Sigmoid colon (tissue), 7 donors: ENCODE measurements around the gene CTNND2. TPM values are rescaled to one million over a fixed set of nuclear protein-coding genes. Genes with fewer than 3 reads are reported as not detected.

Source experiments
- DNase-seq: peaks from one replicate; pipeline ENCODE4 v3.0.0-alpha.2; 2019
- H3K27ac ChIP-seq, 4 donors: fragments of 200-600 bp; sonication (generic); one replicate each; pipeline ENCODE4 v1.5.1; 2016 to 2019; ENCODE audit warnings: mild to moderate bottlenecking in 1 of 4
- H3K27me3 ChIP-seq, 3 donors: fragments of 200-600 bp; sonication (generic); one replicate each; pipeline ENCODE4 v1.5.1; 2019; ENCODE audit warnings: mild to moderate bottlenecking in 1 of 3
- H3K36me3 ChIP-seq, 4 donors: fragments of 200-600 bp; sonication (generic); one replicate each; pipeline ENCODE4 v1.5.1; 2016 to 2019
- H3K4me1 ChIP-seq, 4 donors: fragments of 200-600 bp; sonication (generic); one replicate each; pipeline ENCODE4 v1.5.1; 2017 to 2019
- H3K4me3 ChIP-seq, 4 donors: fragments of 200-600 bp; sonication (generic); one replicate each; pipeline ENCODE4 v1.5.1; 2017 to 2019; ENCODE audit warnings: mild to moderate bottlenecking in 2 of 4, moderate library complexity in 1 of 4
- H3K9me3 ChIP-seq, 4 donors: fragments of 200-600 bp in 3 of 4; sonication (generic) in 3 of 4; one replicate each; pipeline versions ENCODE4 v1.5.1 to v1.6.1; 2013 to 2019
- EP300 ChIP-seq, 4 donors: sonication (generic); formaldehyde crosslinking; IDR thresholded peaks; one replicate each; pipeline ENCODE4 v1.6.1; 2017; ENCODE audit warnings: antibody characterized with exemption in 4 of 4
- POLR2A ChIP-seq, 2 donors: fragments of 450-650 bp; IDR thresholded peaks; one replicate each; pipeline ENCODE4 v1.6.1; 2016; ENCODE audit warnings: antibody characterized with exemption in 2 of 2, mild to moderate bottlenecking in 2 of 2, moderate library complexity in 2 of 2
- POLR2AphosphoS5 ChIP-seq, 4 donors: sonication (generic); formaldehyde crosslinking; IDR thresholded peaks; one replicate each; pipeline ENCODE4 v1.6.1; 2017; ENCODE audit warnings: antibody characterized with exemption in 4 of 4
- WGBS, 2 donors: extraction: QIAGEN DNeasy Blood & Tissue Kit; methylation state at CpG; one replicate each; pipeline ENCODE4 v1.1.7; 2013; 5-methylcytosine and 5-hydroxymethylcytosine counted together
- intact Hi-C: fragments of 100-400 bp; cut with DNase I; formaldehyde crosslinking; loops from one replicate; pipeline ENCODE4 v1.15.1; 2023
- polyA plus RNA-seq, 3 donors: library from polyadenylated mRNA; stranded (reverse); fragments of 200-250 nt; gene quantifications; one replicate each; pipeline ENCODE4 v1.2.3, GENCODE V29; 2013
- total RNA-seq, 4 donors: library from RNA; depleted of rRNA; stranded (reverse); fragments of >200 nt; gene quantifications; one replicate each; pipeline ENCODE4 v1.1.0, GENCODE V29; 2016
- TF ChIP-seq, protein P1 (sequence below), 4 experiments: fragments of 450-650 bp in 3 of 4; fragments of 200-600 bp in 1 of 4; IDR thresholded peaks; one replicate each; pipeline ENCODE4 v1.5.1; 2016 to 2019; ENCODE audit warnings: antibody characterized with exemption in 4 of 4, mild to moderate bottlenecking in 3 of 4, moderate library complexity in 2 of 4
- donor health status: healthy with polysubstance abuse.
- donor health status: Bipolar disorder and iron deficiency.
- donor health status: healthy.

The CTNND2 gene
- total and polyA plus RNA-seq, 7 donors = 0.36 to 2.5 (median 0.84) TPM; not detected in 1

DNA sequence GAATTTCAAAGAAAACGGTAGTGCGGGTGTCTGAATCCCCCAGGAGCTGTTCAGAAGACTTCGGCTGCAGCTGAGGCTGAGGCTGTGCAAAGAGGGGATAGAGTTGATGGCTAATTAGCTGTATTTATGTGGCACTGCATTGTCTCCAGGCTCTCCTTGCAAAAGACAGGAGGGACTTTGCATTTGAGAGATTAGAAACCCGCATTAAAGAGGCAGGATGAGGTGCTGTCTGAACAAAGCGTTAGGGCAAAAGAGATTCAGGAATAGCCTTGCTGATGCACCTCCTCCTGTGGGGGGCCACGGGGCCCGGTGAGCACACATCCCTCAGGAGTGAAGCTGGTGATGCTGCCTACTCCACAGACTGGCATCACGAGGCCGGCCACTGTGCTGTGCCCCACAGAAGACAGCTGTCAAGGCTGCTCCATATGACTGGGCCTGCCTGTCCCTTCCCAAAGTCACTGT, 799.6 kb downstream of the CTNND2 start:
- WGBS, 2 donors = 83% methylated on average over 9 of the region's 9 CpGs

DNA sequence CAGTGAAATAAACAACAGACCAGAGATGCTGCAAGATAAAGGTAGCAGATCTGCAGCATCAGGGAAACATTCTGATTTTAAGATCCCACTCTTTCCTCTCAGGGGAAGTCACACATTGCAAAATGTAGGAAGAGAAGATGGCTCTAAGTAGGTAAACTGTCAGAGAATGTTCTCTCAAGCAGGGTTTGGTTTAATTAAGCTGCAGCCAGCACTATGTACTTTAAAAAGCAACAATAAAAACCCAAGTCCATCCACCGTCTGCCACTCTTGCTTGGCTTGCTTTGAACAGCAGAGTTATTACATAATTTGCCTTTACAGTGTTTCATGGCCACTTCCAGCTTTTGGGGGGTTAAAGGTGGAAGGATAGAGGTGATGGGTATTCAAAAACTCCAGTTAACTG, 800.0 kb downstream of the CTNND2 start:
- no peaks in the 10 kb centered on the region for H3K27me3 ChIP-seq
- H3K9me3 ChIP-seq = no peaks in the 10 kb centered on the region
- WGBS, 2 donors = 35 to 66% methylated on average over 1 of the region's 1 CpG
- no peak for DNase-seq
- intact Hi-C loops = no loop called here
- H3K36me3 ChIP-seq = no peaks in the 10 kb centered on the region
- no peak overlapping the region for H3K4me3 ChIP-seq
- H3K27ac ChIP-seq = no peak overlapping the region
- TF ChIP-seq POLR2AphosphoS5 (IDR thresholded peaks at IDR 0.05) (no peak), POLR2A (IDR thresholded peaks at IDR 0.05) (no peak), EP300 (IDR thresholded peaks at IDR 0.05) (no peak)
- TF ChIP-seq, protein P1, sequence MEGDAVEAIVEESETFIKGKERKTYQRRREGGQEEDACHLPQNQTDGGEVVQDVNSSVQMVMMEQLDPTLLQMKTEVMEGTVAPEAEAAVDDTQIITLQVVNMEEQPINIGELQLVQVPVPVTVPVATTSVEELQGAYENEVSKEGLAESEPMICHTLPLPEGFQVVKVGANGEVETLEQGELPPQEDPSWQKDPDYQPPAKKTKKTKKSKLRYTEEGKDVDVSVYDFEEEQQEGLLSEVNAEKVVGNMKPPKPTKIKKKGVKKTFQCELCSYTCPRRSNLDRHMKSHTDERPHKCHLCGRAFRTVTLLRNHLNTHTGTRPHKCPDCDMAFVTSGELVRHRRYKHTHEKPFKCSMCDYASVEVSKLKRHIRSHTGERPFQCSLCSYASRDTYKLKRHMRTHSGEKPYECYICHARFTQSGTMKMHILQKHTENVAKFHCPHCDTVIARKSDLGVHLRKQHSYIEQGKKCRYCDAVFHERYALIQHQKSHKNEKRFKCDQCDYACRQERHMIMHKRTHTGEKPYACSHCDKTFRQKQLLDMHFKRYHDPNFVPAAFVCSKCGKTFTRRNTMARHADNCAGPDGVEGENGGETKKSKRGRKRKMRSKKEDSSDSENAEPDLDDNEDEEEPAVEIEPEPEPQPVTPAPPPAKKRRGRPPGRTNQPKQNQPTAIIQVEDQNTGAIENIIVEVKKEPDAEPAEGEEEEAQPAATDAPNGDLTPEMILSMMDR (IDR thresholded peaks at IDR 0.05) = no peak
- no peaks in the 10 kb centered on the region for H3K4me1 ChIP-seq

More for the DNA sequence above, 799.6 kb downstream of the CTNND2 start:
- DNase-seq = no peak
- Histone ChIP-seq H3K27me3 (no peaks in the 10 kb centered on the region), H3K27ac (no peak overlapping the region), H3K36me3 (no peaks in the 10 kb centered on the region), H3K9me3 (no peaks in the 10 kb centered on the region), H3K4me1 (no peaks in the 10 kb centered on the region), H3K4me3 (no peak overlapping the region)
- intact Hi-C loops = no loop called here
- TF ChIP-seq EP300 (IDR thresholded peaks at IDR 0.05) (no peak), POLR2AphosphoS5 (IDR thresholded peaks at IDR 0.05) (no peak), POLR2A (IDR thresholded peaks at IDR 0.05) (no peak)
- TF ChIP-seq, protein P1 (IDR thresholded peaks at IDR 0.05) = no peak

DNA sequence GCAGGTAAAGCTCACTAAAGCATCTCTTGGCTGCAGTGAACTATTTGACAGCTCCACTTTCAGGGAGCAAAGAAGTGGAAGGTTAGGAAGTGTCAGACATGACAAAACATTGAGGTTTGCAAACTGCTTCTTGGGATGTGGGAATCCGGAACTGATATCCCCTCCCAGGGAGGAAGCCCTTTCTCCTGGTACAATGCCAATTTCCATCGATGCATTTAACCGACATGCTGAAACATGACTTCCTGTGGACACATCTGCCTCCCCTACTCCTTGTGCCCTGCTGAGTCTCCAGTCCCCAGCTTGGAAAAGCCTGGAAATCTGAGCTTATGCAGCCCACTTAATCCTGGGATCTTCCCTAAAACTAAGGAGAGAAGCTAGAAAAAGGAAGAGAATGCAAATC, 820.1 kb downstream of the CTNND2 start:
- H3K4me1 ChIP-seq = no peaks in the 10 kb centered on the region
- 61 to 83% methylated on average over 3 of the region's 3 CpGs for WGBS, 2 donors
- H3K36me3 ChIP-seq = no peaks in the 10 kb centered on the region
- H3K9me3 ChIP-seq = no peaks in the 10 kb centered on the region
- TF ChIP-seq POLR2AphosphoS5 (IDR thresholded peaks at IDR 0.05) (no peak), POLR2A (IDR thresholded peaks at IDR 0.05) (no peak), EP300 (IDR thresholded peaks at IDR 0.05) (no peak)
- TF ChIP-seq, protein P1 (IDR thresholded peaks at IDR 0.05) = no peak
- H3K27me3 ChIP-seq = no peaks in the 10 kb centered on the region
- intact Hi-C loops = no loop called here
- no peak for DNase-seq
- H3K4me3 ChIP-seq = no peak overlapping the region
- H3K27ac ChIP-seq = no peak overlapping the region

DNA sequence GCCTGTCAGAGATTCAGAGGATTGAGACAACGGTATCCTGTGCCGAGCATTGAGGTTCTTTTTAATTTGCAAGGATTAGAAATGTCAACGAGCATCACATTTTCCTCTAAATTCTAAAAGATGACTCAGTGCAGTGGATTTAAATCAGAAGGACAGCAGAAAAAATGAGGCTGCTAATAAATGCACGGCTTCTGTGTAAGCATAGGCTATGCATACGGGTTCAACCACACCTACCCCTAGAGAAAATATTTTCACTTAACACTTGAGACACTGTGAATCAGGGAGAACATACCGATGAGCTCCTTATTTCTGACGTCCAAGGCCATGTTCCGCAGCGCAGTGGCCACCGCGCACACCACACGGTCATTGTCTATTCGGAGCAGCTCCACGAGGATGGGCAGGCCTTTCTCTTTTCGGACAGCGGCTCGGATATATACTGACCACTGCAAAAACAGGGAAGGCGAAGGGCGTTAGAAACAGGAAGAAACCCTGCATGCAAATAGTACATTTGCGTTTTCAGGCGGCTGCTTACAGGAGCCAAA, 821.8 kb downstream of the CTNND2 start:
- no peaks in the 10 kb centered on the region for H3K9me3 ChIP-seq
- no peak for DNase-seq
- 91 to 92% methylated on average over 21 of the region's 21 CpGs for WGBS, 2 donors
- H3K27ac ChIP-seq = no peak overlapping the region
- no peaks in the 10 kb centered on the region for H3K4me1 ChIP-seq
- H3K36me3 ChIP-seq = no peaks in the 10 kb centered on the region
- no peaks in the 10 kb centered on the region for H3K27me3 ChIP-seq
- H3K4me3 ChIP-seq = no peak overlapping the region
- TF ChIP-seq EP300 (IDR thresholded peaks at IDR 0.05) = no peak
- TF ChIP-seq, protein P1 (IDR thresholded peaks at IDR 0.05) = no peak
- no peak for TF ChIP-seq POLR2A (IDR thresholded peaks at IDR 0.05)
- TF ChIP-seq POLR2AphosphoS5 (IDR thresholded peaks at IDR 0.05) = no peak
- intact Hi-C loops = no loop called here
